ENCODE measurements around the gene SLC25A28. TPM values are rescaled to one million over a fixed set of nuclear protein-coding genes. Genes with fewer than 3 reads are reported as not detected.
"Not testable (repeated sequence)": the region's sequence is repeated elsewhere in the genome, so short reads cannot be mapped to it uniquely, and the experiment has no call there.

The SLC25A28 gene
- polyA plus RNA-seq, 4 donors: 31.8 to 49.3 (median 41.0) TPM

DNA sequence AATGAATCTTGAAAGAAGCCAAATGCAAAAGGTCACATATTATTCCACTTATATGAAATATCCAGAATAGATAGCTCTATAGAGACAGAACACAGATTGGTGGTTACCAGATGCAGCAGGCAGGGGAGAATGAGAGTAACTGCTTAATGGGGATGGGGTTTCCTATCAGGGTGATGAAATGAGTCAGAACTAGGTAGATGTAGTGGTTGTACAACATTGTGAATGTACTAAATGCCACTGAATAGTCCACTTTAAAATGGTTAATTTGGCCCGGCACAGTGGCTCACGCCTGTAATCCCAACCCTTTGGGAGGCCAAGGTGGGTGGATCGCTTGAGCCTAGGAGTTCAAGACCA, 9.4 kb upstream of the SLC25A28 start:
- no peak for DNase-seq (ENCODE audit: low read depth in 4 of 4, low spot score in 2 of 4)

- no peak for DNase-seq (ENCODE audit: low read depth in 4 of 4, low spot score in 2 of 4)
These were observed 8.8 kb upstream of the SLC25A28 start for GRCh38 chr10:99628923-99629624.

GRCh38 chr10:99625124-99625523, 4.9 kb upstream of the SLC25A28 start:
- DNase-seq (ENCODE audit: low read depth in 4 of 4, low spot score in 2 of 4): not testable (repeated sequence)

DNA sequence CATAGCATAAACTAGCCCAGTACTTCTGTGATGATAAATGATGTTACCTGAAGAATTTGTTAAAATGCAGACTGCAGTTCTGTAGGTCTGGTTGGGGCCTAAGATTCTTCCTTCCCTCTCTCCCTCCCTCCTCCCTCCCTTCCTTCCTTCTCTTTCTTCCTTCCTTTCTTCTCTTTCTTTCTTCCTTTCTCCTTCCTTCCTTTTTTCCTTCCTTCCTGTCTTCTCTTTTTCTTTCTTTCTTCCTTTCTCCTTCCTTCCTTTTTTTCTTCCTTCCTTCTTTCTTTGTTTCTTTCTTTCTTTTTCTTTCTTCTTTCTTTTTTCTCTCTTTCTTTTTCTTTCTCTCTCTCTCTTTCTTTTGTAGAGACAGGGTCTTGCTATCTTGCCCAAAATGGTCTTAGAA, 3.7 kb upstream of the SLC25A28 start:
- DNase-seq (ENCODE audit: low read depth in 4 of 4, low spot score in 2 of 4): no peak

DNA sequence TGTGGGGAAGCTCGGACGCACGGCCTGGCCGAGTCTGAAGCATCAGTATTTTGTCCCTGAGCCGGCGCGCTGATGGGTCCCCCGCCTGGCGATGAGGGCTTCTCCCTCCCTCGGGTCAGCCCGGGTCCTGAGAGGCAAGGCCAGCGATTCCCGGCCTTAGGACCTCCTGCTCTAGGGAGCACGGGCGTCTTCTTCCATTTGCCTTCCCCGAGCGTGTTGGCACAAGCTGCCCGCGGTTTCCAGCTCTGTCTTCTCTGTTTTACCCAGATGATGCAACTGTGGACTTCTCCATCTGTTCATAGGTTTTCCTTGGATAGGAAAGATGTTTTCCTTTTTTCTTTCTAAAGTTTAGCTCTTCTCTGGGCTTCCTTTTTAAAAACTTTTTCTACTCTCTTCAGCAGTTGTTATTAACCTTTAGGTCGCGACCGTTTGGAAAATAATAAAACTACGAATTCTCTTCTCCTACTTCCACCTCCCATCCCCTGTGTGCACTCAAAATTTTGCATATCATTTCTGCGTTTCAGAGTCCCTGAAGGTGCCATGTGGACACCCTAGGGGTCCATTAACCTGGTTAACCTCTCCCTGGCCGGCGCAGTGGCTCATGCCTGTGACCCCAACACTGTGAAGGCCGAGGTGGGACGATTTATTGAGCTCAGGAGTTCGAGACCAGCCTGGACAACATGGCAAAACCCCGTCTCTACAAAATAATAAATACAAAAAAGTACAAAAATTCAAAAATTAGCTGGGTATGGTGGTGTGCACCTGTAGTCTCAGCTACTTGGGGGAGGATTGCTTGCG, 1.4 kb upstream of the SLC25A28 start:
- DNase-seq (ENCODE audit: low read depth in 4 of 4, low spot score in 2 of 4): no peak

DNA sequence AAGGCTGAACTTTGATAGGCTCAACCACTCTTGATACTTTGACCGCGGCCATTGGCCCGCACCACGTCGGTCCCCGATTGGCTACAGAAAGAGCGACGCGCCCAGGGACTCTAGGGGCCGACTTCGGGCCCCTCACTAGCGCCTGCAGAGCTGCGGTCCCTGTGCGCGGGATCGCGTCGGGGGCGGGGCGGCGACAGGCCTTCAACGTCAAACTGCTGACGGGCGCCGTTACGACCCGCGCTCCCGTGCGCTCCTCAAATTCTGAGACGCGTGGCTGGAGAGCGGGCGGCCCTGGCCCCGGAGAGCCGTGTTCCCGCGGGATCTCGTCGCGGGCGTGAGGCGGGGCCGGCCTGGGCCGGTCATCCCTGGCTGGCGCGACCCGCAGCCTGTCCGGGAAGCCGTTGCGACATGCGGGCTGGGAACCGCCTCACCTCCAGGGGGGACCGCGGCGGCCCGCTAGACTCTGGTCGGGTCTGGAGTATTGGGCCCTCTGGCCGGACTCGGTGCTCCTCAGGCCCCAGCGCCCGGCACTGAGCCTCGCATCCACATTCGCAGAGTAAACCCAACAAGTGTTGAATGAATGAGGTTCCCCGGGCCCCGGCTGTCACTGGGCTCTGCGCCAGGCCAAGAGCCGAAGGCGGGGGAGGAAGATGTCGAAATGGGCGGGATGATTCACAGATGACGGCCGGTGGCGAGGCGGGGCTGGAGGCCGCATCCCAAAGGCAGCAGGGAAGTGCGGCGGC, 643 bp upstream of the SLC25A28 start:
- DNase-seq (ENCODE audit: low read depth in 4 of 4, low spot score in 2 of 4): peak; percentile 76 to 91 (median 79)

- no peak for DNase-seq (ENCODE audit: low read depth in 4 of 4, low spot score in 2 of 4)
These were observed 994 bp downstream of the SLC25A28 start for GRCh38 chr10:99619090-99619800.

GRCh38 chr10:99617696-99618095, 2.5 kb downstream of the SLC25A28 start:
- no peak for DNase-seq (ENCODE audit: low read depth in 4 of 4, low spot score in 2 of 4)

DNA sequence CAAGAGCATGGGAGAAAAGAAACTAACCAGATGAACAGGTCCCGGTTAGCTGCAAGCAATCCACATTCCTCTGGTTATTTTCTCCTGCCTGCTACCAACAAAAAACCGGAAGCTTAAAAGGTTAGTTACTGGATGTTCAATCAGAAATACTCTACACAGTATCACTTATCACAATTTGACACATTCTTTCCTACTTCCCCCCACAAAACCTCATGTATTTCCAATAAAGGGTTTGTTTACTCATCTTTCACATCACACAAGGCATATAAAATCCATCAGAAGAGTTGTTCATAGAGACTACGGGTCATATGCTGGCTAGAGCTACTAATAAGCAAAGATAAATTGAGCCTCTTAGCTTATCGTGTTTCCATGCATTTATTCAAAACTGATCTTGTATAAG, 4.8 kb downstream of the SLC25A28 start:
- DNase-seq (ENCODE audit: low read depth in 4 of 4, low spot score in 2 of 4): no peak

DNA sequence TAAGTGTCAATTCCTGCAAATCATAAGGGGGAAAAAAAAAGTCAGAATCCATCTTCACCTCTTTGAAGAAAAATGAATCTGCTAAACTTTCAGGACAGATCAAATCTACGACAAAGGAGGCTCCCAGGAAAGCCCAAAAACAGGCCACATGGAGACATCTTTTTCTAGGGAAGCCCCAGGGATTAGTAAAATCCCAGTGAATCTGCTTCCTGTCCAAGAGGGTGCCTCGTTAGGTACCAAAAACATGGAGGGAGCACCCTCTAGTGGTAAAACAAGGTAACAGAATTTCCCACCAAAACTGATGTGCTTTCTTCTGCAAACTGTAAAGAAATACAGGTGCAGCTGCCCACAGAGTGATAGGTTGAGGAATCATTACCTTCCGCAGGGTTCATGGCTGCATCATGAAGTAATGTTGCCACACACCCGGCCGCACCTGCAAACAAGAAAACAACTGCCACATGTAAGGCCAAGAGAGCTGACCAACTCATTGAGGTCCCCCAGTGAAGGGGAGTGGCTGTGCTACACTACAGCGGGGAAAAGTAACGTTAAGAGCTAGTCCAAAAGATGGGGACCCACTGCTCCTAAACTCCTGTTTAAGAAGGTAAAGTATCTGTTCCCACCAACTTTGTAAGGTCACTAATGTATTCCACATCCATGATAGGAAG, 7.9 kb downstream of the SLC25A28 start:
- DNase-seq (ENCODE audit: low read depth in 4 of 4, low spot score in 2 of 4): no peak

GRCh38 chr10:99611326-99611725, 8.9 kb downstream of the SLC25A28 start:
- DNase-seq (ENCODE audit: low read depth in 4 of 4, low spot score in 2 of 4): no peak

DNA sequence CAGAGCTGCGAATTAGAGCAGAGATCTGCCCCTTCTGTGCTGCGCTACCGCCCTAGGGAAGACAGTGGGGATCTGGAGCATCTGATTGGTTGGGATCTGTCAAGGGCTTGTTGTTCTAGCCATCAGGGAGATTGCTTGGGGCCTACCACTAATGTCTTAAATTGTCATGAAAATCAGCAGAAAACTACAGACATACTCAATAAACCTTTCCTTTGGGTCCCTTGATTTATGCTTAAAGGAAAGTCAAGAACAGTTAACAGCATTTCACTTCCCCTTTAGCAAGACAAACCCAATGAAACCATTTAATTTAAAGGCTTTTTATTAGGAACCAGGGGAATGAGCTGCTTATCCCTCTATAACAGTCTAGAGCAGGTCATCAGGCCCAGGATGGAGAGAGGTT, 10.0 kb downstream of the SLC25A28 start:
- DNase-seq (ENCODE audit: low read depth in 4 of 4, low spot score in 2 of 4): no peak

DNA sequence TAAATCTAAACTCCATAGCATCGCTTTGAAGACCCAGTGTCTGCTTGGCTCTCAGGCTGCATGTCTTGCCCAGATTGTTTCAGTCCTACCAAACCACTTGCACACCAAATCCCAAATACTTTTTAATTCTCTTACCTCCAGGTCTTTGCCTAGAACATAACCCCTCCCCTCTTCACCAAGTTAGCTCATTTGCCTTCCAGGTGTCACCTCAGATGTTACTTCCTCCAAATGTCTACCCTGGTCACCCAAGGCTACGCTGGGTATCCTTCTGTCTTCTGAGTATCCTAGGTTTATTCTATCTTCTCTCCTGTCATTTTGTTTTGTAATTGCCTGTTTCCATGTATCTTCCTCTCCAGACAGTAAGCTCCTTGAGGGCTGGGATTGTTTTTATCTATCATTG, 11.1 kb downstream of the SLC25A28 start:
- no peak for DNase-seq (ENCODE audit: low read depth in 4 of 4, low spot score in 2 of 4)

DNA sequence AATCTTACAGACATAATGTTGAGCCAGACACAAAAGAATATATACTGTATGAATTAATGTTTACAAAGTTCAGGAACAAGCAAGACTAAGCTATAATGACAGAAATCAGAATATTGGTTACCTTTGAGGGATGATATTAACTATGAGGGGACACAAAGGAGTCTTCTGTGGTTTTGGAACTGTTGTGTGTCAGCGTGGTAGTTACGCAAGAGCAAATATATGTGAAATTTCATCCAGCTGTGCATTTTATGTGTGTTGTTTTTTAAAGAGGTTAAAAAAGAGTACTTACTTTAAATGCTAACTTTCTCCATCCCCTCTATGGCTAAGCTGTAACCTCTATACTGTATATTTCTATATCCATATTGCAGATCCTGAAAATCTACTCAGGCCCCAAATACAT, 14.9 kb downstream of the SLC25A28 start:
- DNase-seq (ENCODE audit: low read depth in 4 of 4, low spot score in 2 of 4): no peak

DNA sequence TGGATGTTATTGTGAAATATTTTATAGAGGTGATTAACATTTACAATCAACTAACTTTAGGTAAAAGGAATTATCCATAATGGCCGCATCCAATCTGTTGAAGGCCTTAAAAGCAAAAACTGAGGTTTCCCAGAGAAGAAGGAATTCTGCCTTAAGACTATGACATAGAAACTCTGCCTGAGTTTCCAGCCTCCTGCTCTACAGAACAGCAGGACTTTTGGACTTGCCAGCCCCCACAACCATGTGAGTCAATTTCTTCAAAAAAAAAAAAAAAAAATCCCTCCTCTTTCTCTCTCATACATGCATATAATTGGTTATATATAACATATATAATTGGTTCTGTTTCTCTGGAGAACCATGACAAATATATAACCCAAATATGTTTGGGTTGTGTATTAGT, 15.4 kb downstream of the SLC25A28 start:
- no peak for DNase-seq (ENCODE audit: low read depth in 4 of 4, low spot score in 2 of 4)

- no peak for DNase-seq (ENCODE audit: low read depth in 4 of 4, low spot score in 2 of 4)
These were observed 21.3 kb downstream of the SLC25A28 start for GRCh38 chr10:99598781-99599509.

GRCh38 chr10:99598011-99598410, 22.2 kb downstream of the SLC25A28 start:
- no peak for DNase-seq (ENCODE audit: low read depth in 4 of 4, low spot score in 2 of 4)

- DNase-seq (ENCODE audit: low read depth in 4 of 4, low spot score in 2 of 4): not testable (repeated sequence)
These were observed 23.5 kb downstream of the SLC25A28 start for GRCh38 chr10:99596708-99597107.

DNA sequence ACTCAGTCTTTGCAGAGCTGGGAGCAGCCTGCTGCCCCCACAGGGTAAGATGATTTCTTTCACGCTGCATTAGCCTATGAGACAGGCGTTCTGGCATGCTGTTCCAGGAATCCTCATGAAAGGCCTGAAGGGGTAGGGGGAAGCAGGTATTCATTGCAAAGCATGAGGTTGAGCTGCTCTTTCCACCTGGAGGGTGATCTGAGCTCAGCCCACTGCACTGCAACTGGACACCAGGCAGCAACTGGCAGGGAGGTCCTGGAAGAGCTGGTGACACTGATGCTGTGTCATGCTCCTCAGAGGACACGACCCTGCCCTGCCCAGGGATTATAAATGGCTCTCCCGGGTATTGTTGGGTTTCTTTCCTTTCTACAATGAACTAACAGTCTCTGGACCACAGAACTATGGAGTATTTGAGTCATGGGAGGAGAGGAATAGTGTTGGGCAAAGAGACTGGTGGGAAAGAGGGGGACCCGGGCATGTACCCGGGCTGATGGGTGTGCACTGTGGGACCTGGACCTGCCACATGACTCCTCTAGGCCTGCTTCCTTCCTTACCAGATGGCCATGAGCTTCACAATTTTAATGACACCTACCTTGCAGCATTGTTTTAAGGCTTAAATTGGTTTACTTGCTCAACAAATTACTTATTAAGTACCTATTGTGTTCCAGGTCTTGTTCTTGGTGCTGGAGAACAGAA, 24.3 kb downstream of the SLC25A28 start:
- DNase-seq (ENCODE audit: low read depth in 4 of 4, low spot score in 2 of 4): no peak

All from left renal cortex interstitium (tissue), 4 donors.